ENCODE measurements around the gene TENT5C.
"Not testable (repeated sequence)": the region's sequence is repeated elsewhere in the genome, so short reads cannot be mapped to it uniquely, and the experiment has no call there.

Gene TENT5C

DNA sequence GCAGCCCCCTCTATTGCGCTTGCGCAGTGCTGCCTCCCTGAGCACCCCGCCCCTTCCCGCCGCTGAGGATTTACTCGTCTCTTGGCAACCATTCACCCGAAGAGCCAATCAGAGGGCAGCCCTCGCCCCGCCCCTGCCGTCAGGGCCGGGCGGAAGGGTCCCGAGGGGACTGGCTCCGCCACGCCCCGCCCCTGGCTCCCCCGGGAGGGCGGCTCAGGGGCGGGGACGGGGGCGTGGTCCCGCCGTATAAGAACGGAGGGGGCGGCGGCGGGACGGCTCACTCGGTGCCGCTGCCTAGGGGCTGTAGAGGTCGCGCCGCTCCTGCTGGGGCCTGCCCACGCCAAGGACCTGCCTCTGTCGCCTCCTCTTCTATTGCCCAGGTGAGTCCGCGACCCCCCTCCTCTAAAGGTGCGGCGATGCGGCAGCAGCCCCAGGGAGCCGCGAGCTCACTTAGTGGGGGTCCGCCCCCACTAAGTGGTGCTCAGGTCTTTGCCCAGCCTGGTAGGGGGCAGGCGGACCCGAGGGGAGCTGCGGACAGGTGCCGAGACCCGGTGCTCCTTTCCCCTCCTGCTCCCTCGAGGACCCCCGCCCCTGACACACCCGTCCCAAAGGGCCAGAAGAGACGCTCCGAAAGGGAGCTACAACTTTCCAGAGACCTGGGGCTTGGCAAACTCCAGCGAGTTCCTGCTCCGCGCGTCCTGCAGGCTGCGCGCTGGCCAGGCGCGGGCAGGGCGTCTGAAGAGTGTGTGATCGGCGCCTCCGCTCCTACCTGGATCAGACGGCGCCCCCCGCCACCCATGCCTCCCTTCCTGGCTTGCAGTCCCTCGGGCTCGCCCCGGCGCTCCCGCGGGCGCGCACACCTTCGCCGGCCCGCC lies at the start of gene TENT5C:
Gene TENT5C (plus strand): TSS at position 275 of the 875 bp plus-strand sequence. CDS start 16,821 bp downstream, outside the sequence.
- peak; percentile 96 for DNase-seq

DNA sequence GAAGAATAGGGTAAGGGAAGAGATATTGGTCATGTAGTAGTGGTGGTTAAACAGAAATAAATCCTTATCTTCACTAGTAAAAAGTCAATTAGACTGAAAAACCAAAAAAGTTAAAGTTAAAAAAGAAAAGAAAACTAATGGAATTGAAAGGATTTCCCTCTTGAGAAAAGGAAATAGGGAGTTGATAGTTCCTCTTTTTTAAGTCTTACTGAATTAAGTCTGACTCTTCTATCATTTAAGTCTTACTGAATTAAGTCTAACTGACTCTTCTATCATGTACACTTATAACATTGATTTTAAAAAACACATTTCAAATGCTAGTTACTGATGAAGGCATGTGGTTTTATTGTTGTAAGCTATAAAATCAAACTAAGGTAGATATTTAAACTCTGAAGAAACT lies 49.5 kb upstream of the TENT5C start:
- no peak for DNase-seq

DNA sequence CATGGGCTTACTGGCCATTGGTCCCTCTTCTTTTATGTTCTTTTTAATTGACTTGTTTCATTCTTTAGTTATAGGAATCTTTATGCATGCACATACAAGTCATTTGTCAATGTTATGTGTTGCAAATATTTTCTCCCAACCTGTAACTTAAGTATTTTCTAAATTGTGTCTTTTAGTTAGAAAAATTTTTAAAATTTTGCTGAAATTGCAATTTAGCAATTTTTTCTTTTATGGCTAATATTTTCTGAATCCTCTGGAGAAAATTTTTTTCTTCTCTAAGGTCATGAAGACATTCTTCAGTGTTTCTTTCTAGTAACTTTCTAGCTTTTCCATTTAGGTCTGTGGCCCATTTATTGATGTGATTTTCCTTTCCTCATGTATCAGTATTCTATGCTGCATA lies 48.9 kb upstream of the TENT5C start:
- no peak for DNase-seq

DNA sequence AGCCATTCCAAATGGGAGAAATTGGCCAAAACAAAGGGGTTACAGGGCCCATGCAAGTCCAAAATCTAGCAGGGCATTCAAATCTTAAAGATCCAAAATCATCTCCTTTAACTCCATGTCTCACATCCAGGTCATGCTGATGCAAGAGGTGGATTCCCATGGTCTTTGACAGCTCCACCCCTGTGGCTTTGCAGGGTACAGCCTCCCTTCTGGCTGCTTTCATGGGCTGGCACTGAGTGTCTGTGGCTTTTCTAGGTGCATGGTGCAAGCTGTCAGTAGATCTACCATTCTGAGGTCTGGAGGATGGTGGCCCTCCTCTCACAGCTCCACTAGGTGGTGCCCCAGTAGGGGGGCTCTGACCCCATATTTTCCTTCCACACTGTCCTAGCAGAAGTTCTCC lies 47.4 kb upstream of the TENT5C start:
- DNase-seq, result not testable (repeated sequence)

DNA sequence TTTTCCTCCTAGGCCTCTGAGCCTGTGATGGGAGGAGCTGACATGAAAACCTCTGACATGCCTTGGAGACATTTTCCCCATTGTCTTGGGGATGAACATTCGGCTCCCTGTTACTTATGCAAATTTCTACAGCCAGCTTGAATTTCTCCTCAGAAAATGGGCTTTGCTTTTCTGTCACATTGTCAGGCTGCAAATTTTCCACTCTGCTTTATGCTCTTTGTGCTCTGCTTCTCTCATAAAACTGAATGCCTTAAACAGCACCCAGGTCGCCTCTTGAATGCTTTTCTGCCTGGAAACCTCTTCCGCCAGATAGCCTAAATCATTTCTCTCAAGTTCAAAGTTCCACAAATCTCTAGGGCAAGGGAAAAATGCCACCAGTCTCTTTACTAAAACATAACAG lies 46.7 kb upstream of the TENT5C start:
- no peak for DNase-seq

DNA sequence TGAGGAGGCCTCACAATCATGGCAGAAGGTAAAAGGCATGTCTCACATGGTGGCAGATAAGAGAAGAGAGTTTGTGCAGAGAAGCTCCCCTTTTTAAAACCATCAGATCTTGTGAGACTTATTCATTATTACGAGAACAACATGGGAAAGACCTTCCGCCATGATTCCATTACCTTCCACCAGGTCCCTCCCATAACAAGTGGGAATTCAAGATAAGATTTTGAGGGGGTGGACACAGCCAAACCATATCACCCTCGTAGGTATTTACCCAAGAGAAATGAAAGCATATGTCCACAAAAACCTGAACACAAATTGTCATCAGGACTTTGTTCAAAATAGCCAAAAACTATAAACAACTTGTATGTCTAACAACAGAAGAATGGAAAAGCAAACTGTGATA lies 45.9 kb upstream of the TENT5C start:
- no peak for DNase-seq

DNA sequence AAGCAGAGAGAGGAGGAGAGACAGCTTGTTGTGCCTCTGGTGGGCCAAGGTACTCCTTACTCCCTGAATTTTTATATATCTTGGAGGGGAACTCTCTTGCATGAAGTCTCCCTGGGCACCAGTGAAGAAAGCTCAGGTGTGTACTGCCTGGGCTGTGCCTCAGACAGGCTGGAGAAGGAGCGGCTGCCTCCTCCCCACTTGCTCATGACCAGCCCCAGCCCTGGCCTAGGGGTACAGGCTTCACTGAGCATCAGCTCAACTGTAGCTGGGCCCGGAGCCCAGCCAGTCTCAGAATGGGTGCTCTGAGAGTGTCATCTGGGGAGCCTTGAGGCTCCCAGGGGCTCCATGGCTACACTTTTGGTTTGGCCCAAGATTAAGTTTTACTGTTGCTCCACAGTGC lies 44.8 kb upstream of the TENT5C start:
- DNase-seq, result no peak

DNA sequence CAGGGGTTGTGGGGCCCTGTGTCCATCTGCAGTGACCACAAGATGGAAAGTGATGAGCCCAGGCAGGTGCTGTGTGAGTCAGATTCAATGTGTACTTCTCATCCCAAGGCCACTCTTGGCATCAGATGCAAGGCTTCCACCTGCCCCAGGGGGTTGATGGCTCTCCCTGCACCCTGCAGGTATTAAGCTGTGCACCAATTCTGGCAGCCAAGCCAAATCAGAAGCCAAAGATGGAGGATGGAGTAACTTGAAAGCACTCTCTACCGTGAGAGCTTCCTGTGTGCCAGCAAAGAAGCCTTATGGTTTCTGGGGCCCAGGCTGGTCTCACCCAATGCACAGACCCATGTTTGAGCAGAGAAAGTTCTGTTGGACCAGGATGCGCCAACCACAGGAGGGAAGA lies 44.3 kb upstream of the TENT5C start:
- no peak for DNase-seq

DNA sequence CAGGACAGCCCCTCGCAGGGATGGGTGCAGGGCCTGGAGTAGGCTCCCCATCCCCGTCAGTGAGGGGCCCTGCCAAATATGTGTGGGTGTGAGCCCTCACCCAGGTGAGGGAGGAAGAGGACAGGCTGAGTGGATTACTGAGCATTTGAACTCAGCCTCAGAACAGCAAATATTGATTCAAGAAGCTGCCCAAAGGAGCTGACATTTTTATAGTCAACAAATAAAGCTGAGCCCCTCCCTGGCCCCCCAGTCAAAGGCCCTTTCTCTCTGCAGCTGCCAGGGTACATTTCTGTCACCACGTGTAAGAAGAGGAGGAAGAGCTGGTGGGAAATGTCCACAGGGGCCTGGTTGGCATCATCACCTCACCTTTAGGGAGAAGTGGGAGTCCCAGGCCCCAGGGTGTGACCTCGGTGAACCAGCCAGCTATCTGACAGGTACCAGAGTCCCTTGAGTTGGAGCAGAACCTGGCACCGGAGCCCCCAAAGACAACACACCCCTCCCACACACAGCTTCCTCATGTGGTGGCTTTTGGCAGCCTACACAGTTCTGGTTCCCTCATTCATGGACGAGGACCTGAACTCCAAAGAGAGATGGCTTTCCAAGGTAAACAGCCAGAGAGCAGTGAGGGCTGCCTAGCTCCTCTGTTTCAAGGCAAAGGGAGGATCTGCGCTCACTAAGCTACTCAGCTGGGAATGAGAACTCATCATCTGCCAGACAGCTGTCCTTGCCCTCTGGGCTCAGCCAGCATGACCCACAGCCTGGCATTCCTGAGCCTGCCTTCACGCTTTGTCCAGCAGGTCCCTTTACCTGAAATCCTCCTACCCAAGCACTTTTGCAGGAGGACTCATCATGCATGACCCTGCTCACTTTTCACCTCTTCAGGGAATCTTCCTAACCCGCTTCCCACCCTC lies 43.0 kb upstream of the TENT5C start:
- DNase-seq, result no peak

DNA sequence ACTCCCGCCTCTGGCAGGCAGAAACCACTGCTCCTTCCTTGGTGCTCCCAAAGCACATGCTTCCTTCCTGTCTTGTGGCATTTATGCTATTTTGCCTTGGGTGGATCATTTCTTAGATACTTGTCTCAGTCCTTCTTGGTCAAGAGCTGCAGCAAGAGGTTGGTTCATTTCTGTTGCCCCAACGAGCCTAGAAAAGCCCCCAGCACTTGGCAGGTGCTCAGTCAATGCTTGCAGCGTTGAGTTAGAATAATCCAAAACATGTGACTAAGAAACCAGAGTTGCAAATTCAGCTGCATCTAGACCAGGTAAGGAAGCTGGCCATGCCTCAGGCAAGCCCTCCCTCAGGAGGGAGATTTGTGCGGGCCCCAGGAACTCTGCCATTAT lies 42.4 kb upstream of the TENT5C start:
- no peak for DNase-seq

DNA sequence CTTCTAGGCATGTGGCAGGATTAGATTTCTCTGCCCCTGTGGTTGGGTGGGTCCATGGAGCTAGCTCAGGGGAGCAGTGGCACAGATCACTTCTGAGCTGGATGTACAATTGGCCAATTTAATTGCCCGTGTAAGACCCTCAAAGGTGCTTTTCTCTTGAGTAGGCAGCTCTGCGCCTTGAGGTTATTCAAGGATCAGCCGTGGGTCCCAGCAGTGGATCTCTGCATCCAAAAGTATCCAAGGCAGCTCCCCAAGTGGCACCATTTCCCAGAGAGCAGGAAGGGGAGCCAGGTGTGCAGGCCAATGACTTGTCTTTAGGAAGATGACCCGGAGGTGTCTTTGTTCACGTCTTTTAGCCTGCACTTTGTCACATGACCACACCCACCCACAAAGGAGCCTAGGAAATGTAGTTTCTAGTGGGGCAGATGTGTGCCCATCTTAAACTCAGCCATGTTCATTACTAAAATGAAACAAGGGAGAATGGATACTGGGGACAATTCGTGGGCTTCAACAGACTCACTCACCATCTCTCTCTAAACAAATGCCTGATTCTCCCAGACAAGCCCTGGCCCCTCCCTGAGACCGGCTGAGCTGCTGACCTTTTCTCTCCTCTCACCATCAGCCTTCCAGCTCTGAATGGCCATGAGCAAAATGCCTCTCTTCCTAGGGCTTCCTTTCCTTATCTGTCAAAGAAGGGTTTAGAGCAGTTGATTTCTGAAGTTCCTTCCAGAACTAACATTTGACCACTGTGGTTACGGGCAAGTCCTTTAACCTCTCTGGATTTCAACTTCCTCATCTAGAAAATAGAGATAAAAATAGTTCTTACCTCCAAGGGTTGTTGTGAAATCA lies 41.4 kb upstream of the TENT5C start:
- DNase-seq, result no peak

DNA sequence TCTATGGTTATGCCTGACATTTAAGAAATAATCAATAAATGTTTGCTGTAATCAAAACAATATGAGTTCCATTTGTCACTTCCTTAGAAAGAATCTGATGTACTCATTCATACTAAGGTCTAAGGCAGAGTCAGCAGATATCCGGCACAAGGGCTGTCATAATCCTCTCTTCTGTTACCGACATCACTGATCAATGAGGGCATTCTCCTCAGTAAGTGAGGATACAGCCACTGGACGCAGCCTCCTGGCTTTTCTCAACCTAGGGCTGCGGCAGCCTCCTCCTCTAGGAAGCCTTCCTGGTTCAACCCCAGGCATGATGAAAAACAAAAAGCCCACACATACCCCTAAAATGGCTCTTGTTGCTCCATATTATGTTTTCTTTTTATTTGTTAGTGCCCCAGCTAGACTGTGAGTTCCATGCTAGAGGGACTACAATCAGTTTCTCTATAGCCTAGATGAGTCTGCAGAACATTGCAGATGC lies 40.7 kb upstream of the TENT5C start:
- no peak for DNase-seq

DNA sequence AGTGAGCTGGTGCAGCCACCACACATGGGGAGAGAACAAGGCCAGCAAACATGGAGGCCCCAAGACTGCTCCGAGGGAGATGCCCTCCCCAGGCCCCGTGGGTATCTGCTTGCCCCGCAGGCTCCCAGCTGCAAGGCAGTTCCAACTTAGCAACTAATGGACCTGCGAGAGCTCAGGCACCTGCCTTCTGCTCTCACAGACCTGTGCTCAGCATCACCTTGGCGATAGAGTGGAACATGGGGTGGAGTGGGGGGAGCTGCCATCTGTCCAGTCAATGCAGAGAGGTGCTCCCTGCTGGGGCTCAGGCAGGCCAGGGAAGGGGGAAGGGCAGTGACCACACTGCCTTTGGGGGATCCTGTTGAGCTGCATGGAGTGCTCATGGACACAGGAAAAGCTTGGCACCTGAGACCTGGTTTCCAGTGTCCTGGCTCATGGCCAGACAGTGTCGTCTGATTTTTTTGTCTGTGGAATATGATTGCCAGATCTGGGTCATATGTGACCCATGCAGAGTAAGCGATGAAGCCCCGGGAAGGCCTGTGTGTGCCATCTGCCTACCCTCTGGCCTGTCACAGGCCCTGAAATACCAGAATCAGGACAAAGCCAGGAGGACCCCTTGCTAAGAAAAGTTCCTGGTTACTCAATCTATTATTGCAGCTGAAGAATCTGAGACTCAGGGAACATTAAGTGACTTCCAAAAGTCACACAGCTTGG lies 39.9 kb upstream of the TENT5C start:
- peak; percentile 79 for DNase-seq

DNA sequence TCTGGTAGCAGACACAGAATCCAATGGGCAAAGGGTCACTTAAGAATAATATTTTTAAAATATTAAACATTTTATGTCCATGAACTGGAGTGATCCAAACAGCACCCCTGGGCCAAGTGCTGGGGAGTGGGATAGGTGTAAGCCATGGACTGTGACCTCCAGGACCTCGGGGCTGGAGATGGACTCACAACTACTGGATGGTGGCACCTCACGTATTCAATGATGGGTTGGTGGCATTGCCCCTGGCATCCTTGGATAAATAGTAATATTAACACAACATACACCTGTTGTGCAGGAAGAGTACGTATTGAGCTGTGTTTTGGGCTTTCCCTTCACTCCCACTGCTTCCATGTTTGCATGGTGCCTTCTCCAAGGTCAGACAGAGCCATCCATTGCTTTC lies 39.3 kb upstream of the TENT5C start:
- no peak for DNase-seq

DNA sequence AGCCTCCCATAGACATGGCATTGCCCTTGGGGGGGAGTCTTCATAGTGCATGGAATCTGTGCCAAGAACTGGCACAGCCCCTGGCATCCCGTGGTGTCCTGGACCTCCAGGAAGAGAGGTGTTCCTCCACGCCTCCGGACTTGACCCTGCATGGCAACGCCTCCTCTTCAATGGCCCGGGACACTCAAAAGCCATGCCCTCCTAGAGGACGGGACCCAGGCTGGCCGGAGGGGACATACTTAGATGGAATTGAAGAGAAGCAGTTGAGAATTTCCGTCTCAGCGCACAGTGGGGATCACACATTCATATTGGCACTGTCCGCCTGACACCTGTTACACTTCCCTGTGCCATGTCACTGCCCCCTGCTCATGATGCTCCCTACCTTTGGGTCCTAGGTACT lies 38.4 kb upstream of the TENT5C start:
- no peak for DNase-seq

DNA sequence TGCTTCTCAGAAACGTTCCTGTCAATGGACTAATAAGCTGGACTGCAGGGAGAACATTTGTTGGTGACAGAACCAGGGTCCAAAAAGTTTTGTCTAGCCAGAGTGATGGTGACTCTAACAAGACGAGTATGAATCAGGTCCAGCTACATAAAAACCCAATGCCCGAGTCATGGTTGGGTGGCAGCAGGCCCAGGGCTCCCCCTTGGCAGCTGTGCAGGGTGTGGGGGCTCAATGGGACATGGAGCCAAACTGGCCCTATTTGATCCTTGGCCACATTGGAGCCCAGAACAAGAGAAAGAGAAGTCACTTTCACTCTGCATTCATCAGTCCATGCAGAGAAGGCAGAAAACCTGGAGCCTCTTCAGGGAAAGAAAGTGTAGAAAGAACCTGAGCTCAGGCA lies 37.9 kb upstream of the TENT5C start:
- DNase-seq, result no peak

DNA sequence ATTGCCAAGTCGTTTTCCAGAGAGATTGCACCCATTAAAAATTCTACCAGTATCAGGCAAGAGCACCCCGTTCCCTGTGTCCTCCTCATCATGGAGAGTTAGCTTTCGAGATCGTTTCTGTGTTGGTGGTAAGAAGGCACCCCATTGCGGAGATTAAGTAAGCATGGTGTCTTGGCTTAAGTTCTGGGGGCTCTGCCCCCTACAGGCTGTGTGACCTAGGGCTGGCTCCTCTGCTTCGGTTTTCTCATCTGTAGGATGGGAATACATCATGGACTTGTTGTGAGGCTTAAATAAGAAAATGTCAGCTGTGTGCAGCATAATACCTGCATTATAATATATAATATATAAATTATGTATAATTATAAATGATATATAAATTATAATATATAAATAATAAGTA lies 36.8 kb upstream of the TENT5C start:
- no peak for DNase-seq

DNA sequence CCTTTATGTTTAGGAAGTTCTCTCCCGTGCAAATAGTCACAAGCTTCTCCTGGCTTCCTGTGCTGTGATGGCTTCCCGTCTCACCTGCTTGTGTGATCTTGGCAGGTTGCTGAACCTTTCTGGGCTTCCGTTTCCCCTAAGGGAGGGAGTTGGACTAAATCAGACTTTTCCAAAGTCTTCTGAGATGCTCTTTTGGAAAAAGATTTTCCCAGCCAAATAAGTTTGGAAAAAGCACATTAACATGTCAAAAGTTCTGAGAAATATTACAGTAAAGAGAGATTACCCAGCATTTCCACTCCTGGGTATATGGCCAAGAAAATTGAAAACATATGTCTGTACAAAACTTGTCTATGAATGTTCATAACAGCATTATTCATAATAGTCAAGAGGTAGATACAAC lies 36.0 kb upstream of the TENT5C start:
- DNase-seq, result no peak

DNA sequence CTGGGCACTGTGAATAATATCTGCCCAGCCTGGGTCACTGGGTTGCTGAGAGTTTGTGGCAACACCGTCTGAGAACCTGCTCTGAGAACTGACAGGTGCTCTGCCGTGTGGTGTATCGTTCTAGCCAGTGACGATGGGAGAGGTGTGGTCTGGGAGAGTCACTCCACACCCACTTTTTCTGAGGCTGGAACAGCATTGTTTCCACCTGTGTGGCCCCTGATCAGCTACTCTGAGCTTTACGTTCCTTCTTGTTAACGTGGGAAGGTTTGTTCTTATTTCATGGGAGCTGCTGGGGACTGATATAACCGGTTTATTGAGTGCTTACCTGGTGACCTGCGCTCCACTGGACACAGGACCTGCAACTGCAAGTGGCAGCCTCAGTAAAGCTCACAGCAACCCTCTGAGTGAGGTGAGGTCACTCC lies 34.8 kb upstream of the TENT5C start:
- DNase-seq, result no peak

DNA sequence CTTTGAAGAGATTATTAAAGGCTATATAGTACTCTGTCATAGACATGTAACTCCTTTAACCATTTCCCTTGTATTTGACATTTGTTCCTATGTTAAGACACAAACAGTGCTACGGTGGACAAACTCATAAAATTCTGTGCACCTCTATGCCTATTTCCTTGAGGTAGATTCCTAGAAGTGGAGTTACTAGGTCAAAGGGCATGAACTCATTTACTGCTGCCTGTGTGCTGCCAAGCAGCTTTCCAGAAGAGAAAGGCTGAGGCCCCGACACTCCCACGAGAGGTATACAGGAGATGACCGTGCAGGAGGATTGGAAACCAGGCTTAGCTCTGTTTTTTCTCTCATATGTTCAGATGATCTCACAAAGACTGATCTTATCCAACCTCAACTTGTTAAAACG lies 34.4 kb upstream of the TENT5C start:
- no peak for DNase-seq

DNA sequence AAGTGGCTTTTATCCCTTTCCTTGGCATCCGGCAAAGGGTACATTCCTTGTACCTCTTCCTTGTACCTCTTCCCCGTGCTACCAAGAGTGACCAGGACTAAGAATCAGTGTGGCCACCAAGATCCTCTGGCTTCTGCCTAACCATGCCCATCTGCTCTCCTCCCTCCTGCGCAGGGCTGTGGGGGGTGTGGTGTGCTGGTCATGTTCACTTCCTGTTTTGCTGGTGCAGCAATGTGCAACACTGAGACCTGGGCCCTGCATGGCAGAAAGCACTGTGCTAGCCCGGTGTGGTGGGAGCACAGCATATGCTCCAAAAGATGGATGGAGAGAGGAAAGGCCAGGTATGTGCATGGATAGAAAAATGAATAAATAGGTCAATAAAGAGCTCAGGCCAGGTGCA lies 33.3 kb upstream of the TENT5C start:
- no peak for DNase-seq

DNA sequence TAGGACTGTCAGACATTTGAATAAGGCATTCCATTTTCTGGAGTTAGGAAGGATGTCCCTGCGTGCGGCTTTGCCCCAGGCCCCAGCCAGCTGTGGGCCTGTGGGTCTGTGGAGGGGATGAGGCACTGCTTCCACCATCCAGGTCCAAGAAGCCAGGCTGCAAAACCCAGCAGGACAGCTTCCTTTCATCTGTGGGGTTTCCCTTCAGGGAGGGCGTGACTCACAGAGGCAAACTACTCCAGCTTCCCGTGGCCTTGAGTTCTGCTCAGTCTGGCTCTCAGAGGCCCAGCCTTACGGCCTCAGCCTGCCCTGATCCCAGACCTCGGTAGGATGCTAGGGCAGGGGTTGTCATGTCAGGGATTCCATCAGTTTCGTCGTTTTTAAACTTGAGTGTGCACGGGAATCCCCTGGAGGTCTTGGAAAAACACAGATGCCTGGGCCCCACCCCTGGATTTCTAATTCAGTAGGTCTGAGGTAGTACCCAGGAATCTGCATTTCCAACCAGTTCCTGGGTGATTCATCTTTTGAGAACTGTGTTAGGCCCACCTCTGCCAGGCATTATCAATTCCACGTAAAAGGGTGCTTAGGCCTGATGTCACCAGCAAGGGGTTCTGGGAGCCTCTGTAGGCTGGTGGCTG lies 32.3 kb upstream of the TENT5C start:
- DNase-seq, result no peak

All from NCI-H2171 treated with DMSO at 0.1 percent for 48 hours (cell line).